Right lobe of liver (tissue), 6 donors: ENCODE data around the gene B3GALT6. TPM values are rescaled to one million over a fixed set of nuclear protein-coding genes. Genes with fewer than 3 reads are reported as not detected.

ENCODE experiments used
- ATAC-seq, 4 donors: fragments of 200-7000 bp; cut with Tn5 transposase; one replicate each; pipeline ENCODE4 v1.9.1; 2020; ENCODE audit warnings: mild to moderate bottlenecking in 4 of 4, moderate library complexity in 4 of 4
- DNase-seq, 3 donors: peaks; one replicate each; pipeline ENCODE4 v3.0.0-alpha.2; 2020
- H3K27ac ChIP-seq, 3 donors: fragments of 200-600 bp; one replicate each; pipeline ENCODE4 v1.8.0; 2022
- H3K27me3 ChIP-seq, 2 donors: fragments of 200-600 bp; one replicate each; pipeline ENCODE4 v1.8.0; 2022
- H3K36me3 ChIP-seq, 4 donors: fragments of 200-600 bp; sonication (generic) in 1 of 4; one replicate each; pipeline versions ENCODE4 v1.5.1 to v1.8.0; 2017 to 2022; ENCODE audit warnings: control low read depth in 1 of 4
- H3K4me1 ChIP-seq, 4 donors: fragments of 200-600 bp; sonication (generic) in 1 of 4; one replicate each; pipeline versions ENCODE4 v1.5.1 to v1.8.0; 2017 to 2022; ENCODE audit warnings: control low read depth in 1 of 4
- H3K4me3 ChIP-seq, 3 donors: fragments of 200-600 bp; one replicate each; pipeline ENCODE4 v1.8.0; 2022
- H3K9me3 ChIP-seq, 4 donors: fragments of 200-600 bp; sonication (generic) in 1 of 4; one replicate each; pipeline versions ENCODE4 v1.5.1 to v1.8.0; 2017 to 2022; ENCODE audit warnings: control low read depth in 1 of 4
- CTCF ChIP-seq, 4 donors: fragments of 200-600 bp in 3 of 4; fragments of 450-650 bp in 1 of 4; IDR thresholded peaks; one replicate each; pipeline versions ENCODE4 v1.5.1 to v1.8.0; 2016 to 2022; ENCODE audit warnings: antibody characterized with exemption in 4 of 4, mild to moderate bottlenecking in 2 of 4
- POLR2A ChIP-seq: fragments of 450-650 bp; IDR thresholded peaks from one replicate; pipeline ENCODE4 v1.6.1; 2017; ENCODE audit warnings: antibody characterized with exemption, mild to moderate bottlenecking
- WGBS: methylation state at CpG from one replicate; pipeline ENCODE4 v1.1.6; 2018; ENCODE audit warnings: low coverage, low lambda C conversion rate; ENCODE audit not compliant: insufficient coverage; ENCODE audit errors: missing lambda C conversion rate; 5-methylcytosine and 5-hydroxymethylcytosine counted together
- intact Hi-C, 2 donors: fragments of 100-400 bp; cut with DNase I; formaldehyde crosslinking; loops; one replicate each; pipeline versions ENCODE4 v1.11.2 to v1.14.1; 2022
- total RNA-seq, 6 experiments: library from RNA; depleted of rRNA in 2 of 6; stranded (reverse); fragments of >200 nt in 2 of 6; fragmentation: NEBNext Ultra II Directional in 3 of 6; extraction: Animal tissue kit (Norgen Biotek cat#: 25700) in 3 of 6; gene quantifications; one replicate each; pipeline versions ENCODE4 v1.1.0 to v1.2.4, GENCODE V29; 2016 to 2023
- donor health status: DM: no; HTN: yes; CAD: no.
- donor health status: DM: no; HTN: no; CAD: no.
- donor health status: DM: no; HTN: no; CAD: no.
- donor health status: DM: no; HTN: yes; CAD: no.
- donor health status: DM: no; HTN: yes; CAD: no.

Gene B3GALT6
- total RNA-seq, 6 experiments from 2014 or later: 6.3 to 14.3 (median 7.8) TPM

- no CpG with 5 or more reads among the region's 13 CpGs for WGBS
- H3K4me3 ChIP-seq: no peak overlapping the region
- no peaks in the 10 kb centered on the region for H3K36me3 ChIP-seq
- TF ChIP-seq CTCF (IDR thresholded peaks at IDR 0.05) (no peak), POLR2A (no peak)
- H3K27me3 ChIP-seq: no peaks in the 10 kb centered on the region
- no peak overlapping the region for H3K27ac ChIP-seq
- no peaks in the 10 kb centered on the region for H3K9me3 ChIP-seq
- H3K4me1 ChIP-seq: peaks cover 0 to 3% (median 0%) of the 10 kb centered on the region in 4 donors
- intact Hi-C loops: no loop called here
- ATAC-seq (no peak), DNase-seq (peak in 2 of 3 donors; percentile 9 to 37)
Observed at GRCh38 chr1:1196431-1197187, 35.4 kb upstream of the B3GALT6 start.

- ATAC-seq (no peak), DNase-seq (no peak)
- Histone ChIP-seq H3K27ac (no peak overlapping the region), H3K27me3 (no peaks in the 10 kb centered on the region), H3K36me3 (no peaks in the 10 kb centered on the region), H3K9me3 (no peaks in the 10 kb centered on the region), H3K4me3 (no peak overlapping the region), H3K4me1 (peaks cover 0 to 3% (median 0%) of the 10 kb centered on the region in 4 donors)
- intact Hi-C loops: no loop called here
- WGBS: 90% methylated on average over 2 of the region's 8 CpGs
- TF ChIP-seq POLR2A: no peak
- no peak for TF ChIP-seq CTCF (IDR thresholded peaks at IDR 0.05)
Observed at GRCh38 chr1:1197188-1197500, 34.9 kb upstream of the B3GALT6 start.

GRCh38 chr1:1197551-1198422, 34.2 kb upstream of the B3GALT6 start:
- H3K36me3 ChIP-seq: no peaks in the 10 kb centered on the region
- H3K9me3 ChIP-seq: no peaks in the 10 kb centered on the region
- intact Hi-C loops: no loop called here
- H3K4me3 ChIP-seq: no peak overlapping the region
- peak in 1 of 4 donors; percentile 4 for ATAC-seq
- WGBS: no CpG with 5 or more reads among the region's 48 CpGs
- no peaks in the 10 kb centered on the region for H3K27me3 ChIP-seq
- TF ChIP-seq CTCF (IDR thresholded peaks at IDR 0.05) (no peak), POLR2A (no peak)
- H3K27ac ChIP-seq: no peak overlapping the region
- peak in 2 of 3 donors; percentile 16 to 51 for DNase-seq
- H3K4me1 ChIP-seq: peaks cover 0 to 3% (median 0%) of the 10 kb centered on the region in 4 donors

- no peak for TF ChIP-seq POLR2A
- Histone ChIP-seq H3K4me3 (no peak overlapping the region), H3K36me3 (no peaks in the 10 kb centered on the region), H3K4me1 (peaks cover 0 to 3% (median 0%) of the 10 kb centered on the region in 4 donors), H3K9me3 (no peaks in the 10 kb centered on the region), H3K27me3 (no peaks in the 10 kb centered on the region), H3K27ac (no peak overlapping the region)
- WGBS: 88% methylated on average over 8 of the region's 23 CpGs
- intact Hi-C loops: no loop called here
- ATAC-seq: peak in 1 of 4 donors; percentile 17
- DNase-seq: peak in 2 of 3 donors; percentile 14 to 49
Observed at GRCh38 chr1:1198423-1199140, 33.5 kb upstream of the B3GALT6 start.
